CD4-positive, alpha-beta T cell treated with Interleukin-21 for 1 hour (primary cell): Measurements from ENCODE around the gene SLC2A10.

ENCODE experiments used
- DNase-seq: peaks from one replicate; pipeline ENCODE4 v3.0.0-alpha.2; 2020

Gene SLC2A10

GRCh38 chr20:46771195-46771588 lies 61.7 kb downstream of the SLC2A10 start:
- DNase-seq: no peak

DNA sequence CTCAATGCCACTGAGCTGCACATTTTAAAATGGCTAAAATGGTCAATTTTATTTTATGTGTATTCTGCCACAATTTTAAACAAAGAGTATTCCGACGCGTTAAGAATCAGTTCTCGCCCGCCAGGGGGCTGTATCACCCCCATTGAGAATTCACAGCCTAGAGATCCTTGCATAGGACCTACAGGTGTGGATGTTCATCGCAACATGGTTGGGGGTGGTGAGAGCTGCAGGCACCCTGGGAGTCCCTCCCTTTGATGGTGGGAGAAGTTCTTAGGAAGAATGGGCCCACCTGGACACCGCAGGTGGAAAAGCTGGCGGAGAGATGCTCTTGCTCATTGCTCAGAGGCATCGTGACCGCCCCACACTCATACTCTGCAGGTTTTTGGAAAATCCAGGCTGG lies 63.5 kb downstream of the SLC2A10 start:
- no peak for DNase-seq

DNA sequence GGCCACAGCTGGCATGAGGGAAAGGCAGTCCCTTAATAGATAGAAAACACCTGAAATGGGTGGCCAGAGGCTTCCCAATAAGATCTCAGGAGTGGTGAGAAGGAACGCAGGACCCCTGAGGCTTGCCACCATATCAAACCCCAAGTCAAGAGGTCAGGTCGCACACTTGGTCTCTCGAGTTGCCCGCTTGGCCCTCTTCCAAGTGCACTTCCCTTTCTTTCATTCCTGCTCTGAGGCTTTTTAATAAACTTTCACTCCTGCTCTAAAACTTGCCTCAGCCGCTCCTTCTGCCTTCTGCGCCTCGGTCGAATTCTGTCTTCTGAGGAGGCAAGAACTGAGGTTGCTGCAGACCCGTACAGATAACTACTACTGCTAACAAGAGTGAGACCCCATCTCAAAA lies 64.2 kb downstream of the SLC2A10 start:
- DNase-seq: no peak

DNA sequence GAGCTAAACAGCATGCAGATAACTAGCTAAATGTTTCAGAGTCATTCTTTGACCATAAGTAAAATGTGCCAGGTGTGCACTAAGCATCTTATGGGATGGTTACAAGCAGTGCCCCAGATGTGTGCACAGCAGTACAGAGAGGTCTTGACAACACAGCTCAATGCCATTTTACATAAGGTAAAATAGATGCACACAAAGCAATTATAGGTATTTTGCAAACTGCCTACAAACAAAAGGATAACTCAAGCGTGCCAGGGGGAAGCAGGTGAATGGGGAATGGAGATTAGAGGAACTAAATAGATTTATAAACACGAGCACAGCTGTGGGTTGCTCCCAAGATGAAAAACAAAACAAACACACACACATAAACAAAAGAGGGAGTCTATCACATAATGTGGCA lies 64.8 kb downstream of the SLC2A10 start:
- DNase-seq: no peak

DNA sequence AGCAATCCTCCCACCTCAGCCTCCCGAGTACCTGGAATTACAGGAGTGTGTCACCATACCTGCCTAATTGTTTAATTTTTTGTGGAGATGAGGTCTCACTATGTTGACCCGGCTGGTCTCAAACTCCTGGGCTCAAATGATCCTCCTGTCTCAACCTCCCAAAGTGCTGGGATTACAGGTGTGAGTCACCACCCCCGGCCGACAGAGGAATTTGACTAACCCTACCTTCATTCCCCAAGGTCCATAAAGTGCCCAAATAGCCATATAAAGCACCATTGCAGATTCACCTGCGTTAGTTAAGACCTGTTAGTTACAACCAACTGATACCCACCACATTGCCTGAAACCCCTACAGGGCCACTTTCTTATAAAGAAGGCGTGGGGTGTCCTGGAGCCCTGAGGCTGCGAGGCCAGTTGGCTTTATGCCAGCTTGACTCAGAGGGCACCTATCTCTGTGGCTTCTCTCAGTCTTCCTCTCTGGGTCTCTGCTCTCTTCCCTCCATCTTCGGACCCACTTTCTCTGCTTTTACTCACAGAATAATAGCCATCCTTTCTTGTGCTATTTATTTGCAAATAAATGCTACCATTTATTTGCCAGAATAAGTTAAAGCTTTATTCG lies 65.6 kb downstream of the SLC2A10 start:
- no peak for DNase-seq

GRCh38 chr20:46775806-46776205 lies 66.4 kb downstream of the SLC2A10 start:
- DNase-seq: no peak

GRCh38 chr20:46777331-46777730 lies 67.9 kb downstream of the SLC2A10 start:
- DNase-seq: no peak

DNA sequence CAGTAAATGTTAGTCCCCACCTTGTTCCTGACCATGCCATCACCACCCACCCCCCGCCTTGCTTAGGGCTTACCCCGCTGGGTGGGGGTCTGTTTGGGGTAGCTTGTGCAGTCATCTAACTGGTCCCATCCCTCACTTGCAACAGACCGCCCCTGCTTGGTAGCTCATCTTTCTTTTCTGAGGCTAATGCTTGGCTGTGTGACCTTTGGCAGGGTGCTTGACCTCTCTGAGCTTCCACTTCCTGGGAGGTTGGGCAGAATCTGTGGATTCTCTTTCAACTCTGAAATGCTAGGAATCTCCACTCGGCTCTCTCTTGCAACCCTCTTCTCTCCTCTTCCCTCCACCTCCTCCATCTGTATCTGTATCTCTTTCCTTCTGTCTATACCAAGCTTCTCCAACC lies 70.4 kb downstream of the SLC2A10 start:
- DNase-seq: no peak

DNA sequence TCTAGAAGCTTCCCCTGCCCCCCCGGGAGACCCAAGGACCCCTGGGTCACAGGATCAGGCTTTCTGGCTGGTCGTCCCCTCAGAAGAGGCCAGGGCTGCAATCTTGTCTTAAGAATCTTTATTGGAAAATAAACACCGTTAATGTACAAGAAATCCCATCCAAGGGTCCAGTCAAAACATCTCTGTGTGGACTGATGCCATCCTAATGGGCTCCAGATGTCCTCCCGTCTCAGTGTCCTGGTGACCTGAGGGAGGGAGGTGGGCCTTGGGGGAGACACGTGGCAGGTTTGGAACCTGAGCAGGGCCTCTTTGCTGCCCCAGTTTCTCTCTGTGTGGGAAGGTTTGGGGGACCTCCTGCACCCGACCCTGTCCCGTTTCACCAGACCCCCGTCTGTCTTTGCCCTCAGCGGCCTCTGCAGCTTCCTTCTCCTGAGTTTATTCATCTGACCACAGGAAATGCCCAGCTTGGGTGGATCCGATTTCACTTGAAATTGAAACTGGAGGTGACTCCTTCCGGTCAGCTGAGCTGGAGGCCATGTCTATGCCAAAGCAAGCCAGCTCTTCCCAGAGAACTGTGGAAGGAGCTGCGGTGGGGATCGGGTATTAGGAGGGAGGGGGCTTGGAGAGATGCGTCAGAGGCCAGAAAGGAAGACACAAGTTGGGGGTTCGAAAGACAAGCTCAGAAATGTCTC lies 75.1 kb downstream of the SLC2A10 start:
- DNase-seq: no peak
